AG04449 (cell line): ENCODE results near the gene B3GALT6.

Experiments
- CTCF ChIA-PET: fragments of 350-600 bp; formaldehyde crosslinking; extraction: SDS; loops from one replicate; lab custom pipeline; 2021; ENCODE audit warnings: antibody characterized with exemption; lab: Yijun Ruan, JAX
- POLR2A ChIA-PET: fragments of 400-600, 350-600 bp; formaldehyde crosslinking; extraction: SDS; loops from one replicate; lab custom pipeline; 2020; ENCODE audit warnings: antibody characterized with exemption, inconsistent platforms; lab: Yijun Ruan, JAX
- DNase-seq: peaks from one replicate; pipeline ENCODE4 v3.0.0-alpha.2; 2010; ENCODE audit warnings: low read depth, low spot score
- H3K4me3 ChIP-seq: 2 replicates; pipeline ENCODE4 v1.5.1; 2011; ENCODE audit warnings: low read depth, mild to moderate bottlenecking, control low read depth, low read length
- CTCF ChIP-seq: IDR thresholded peaks from one replicate; pipeline ENCODE4 v1.5.1; 2011; ENCODE audit warnings: mild to moderate bottlenecking, moderate library complexity, low read length, control low read depth, inconsistent platforms; ENCODE audit not compliant: insufficient read depth; ENCODE audit errors: missing control alignments

The B3GALT6 gene

GRCh38 chr1:1197551-1198422 lies 34.2 kb upstream of the B3GALT6 start:
- ChIA-PET CTCF (no interaction called here), POLR2A (no interaction called here)
- TF ChIP-seq CTCF: no peak

GRCh38 chr1:1198423-1199140 lies 33.5 kb upstream of the B3GALT6 start:
- ChIA-PET POLR2A (no interaction called here), CTCF (no interaction called here)
- no peak overlapping the region for H3K4me3 ChIP-seq
- no peak for TF ChIP-seq CTCF
- DNase-seq: no peak

More at GRCh38 chr1:1197551-1198422, 34.2 kb upstream of the B3GALT6 start:
- DNase-seq: no peak
- no peak overlapping the region for H3K4me3 ChIP-seq

- no peak overlapping the region for H3K4me3 ChIP-seq
- no peak for TF ChIP-seq CTCF
- ChIA-PET POLR2A (no interaction called here), CTCF (no interaction called here)
- DNase-seq: no peak
Observed at GRCh38 chr1:1199141-1199960, 32.7 kb upstream of the B3GALT6 start.

GRCh38 chr1:1199961-1200875 lies 31.8 kb upstream of the B3GALT6 start:
- no peak for DNase-seq
- TF ChIP-seq CTCF: no peak
- H3K4me3 ChIP-seq: no peak overlapping the region
- ChIA-PET CTCF (no interaction called here), POLR2A (no interaction called here)

GRCh38 chr1:1200876-1201810 lies 30.9 kb upstream of the B3GALT6 start:
- DNase-seq: no peak
- ChIA-PET POLR2A (no interaction called here), CTCF (no interaction called here)
- peak overlapping the region; percentile 48 for H3K4me3 ChIP-seq
- TF ChIP-seq CTCF: no peak
